Measurements from ENCODE around the gene C17orf114.

The C17orf114 gene

DNA sequence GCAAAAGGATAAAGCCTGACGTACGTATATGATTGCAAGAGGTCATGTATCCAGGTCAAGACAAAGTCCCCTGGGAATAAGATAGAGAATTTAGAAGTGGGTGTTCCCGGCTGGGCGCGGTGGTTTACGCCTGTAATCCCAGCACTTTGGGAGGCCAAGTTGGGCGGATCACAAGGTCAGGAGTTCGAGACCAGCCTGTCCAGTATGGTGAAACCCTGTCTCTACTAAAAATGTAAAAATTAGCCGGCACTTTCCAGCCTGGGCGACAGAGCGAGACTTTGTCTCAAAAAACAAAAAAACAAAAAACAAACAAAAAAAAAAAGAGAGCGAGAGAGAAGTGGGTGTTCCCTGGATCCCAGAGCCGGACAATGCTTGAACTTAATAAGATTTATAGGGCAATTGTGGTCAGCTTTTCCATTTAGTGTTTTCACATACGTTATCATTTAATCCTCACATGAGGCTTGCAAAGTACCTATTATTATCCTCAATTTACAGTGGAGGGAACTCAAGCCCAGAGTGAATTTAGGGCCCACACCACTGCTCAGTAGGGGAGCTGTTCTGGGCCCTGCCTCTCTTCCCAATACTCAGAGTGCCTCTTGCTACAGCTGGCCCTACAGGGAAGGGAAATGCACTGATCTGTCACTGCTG is 13.8 kb downstream of the C17orf114 start:
- no peak for DNase-seq (ENCODE audit: low spot score)
- FAIRE-seq: no peak

DNA sequence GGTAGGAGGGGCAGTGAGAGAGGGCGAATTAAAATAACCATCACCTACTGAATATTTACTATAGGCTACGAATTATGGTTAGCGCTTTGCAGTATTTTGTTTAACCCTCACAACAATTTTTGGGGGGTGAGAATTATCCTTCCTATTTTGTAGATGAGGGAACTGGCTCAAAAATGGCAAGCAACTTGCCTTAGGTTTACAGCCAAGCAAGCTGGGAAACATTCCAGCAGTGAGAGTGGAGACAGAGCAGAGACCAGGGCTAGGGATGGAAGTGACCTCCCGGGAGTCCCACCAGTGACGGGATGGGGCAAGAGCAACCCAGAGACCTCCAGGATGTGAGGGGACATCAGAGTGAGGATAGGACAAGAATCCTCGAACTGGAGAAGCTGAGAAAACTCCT is 15.6 kb downstream of the C17orf114 start:
- FAIRE-seq (no peak), DNase-seq (ENCODE audit: low spot score) (no peak)

DNA sequence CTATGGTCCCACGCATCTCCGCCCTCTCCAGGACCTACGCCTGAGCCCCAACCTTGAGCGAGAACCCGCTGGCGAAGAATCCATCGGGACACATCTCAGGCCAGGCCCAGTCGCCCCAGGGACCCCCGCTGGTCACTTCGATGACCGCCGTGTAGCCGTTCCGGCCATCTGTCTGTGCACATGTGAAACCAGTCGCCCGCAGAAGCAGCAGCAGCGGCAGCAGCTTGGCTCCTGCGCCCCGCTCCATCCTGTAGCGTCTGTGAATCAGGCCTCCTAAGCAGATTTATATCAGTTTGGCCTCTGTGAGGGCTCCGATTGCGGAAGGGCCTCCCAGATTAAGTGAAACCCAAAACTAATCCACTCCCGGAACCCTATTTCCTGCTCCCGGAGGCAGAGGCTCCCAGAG is 16.0 kb downstream of the C17orf114 start, which contains the start of gene VMO1:
Gene VMO1, minus strand, starts transcription at position 259 of the 406 bp plus-strand sequence. Its CDS starts 12 bp downstream, at position 247.
- FAIRE-seq: no peak
- DNase-seq (ENCODE audit: low spot score): no peak

DNA sequence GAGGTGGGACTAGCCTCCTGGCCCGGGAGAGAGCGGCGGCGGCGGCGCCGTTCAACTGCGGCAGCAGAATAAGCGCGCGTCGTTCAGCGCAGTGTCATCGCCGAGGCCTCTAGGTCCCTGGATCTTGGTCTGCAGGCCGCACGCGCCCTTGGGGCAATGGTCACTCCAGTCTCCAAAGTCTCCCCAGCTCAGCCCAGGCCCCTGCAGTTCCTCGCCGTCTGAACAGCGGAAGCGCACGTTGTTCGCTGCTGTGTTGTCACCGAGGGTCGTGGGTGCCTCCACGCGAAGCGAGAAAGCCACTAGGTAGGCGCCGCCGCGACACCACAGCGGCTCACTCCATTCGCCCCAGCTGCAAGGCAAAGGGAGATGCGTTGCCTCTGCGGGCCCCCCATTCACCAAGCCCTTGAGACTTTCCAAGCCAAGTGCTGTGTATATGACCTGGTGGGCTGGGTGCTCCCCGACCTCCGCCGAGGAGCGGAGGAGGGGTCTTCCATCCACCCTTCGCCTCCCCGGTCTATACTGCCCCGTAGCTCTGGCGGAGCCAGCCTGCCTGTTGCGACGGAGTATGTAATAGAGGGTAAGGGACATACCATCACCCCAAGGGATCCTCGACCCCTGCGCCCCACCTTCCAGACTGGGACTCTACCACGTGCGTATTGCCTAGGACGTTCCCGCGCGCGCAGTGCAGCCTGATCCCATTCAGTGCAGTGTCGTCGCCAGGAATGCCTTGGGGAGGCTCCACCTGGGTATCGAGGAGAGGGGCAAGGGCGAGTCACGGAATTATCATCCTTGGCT is 16.6 kb downstream of the C17orf114 start:
- FAIRE-seq: no peak
- no peak for DNase-seq (ENCODE audit: low spot score)

DNA sequence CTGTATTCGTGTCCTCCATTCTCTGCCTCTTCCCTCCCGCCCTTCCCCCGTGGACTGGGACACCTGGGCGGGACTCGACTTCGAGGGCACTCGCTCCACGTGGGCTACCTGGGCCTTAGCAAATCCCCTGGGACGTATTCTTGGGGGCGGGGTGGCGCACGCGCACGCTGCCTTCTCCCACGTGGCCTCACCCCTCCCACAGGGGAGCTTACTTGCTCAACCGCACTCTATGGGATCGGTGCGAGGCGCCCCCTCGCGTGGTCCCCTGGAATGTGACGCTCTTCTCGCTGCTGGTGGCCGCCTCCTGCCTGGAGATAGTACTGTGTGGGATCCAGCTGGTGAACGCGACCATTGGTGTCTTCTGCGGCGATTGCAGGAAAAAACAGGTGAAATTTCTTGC is 19.5 kb downstream of the C17orf114 start:
- no peak for DNase-seq (ENCODE audit: low spot score)
- no peak for FAIRE-seq

DNA sequence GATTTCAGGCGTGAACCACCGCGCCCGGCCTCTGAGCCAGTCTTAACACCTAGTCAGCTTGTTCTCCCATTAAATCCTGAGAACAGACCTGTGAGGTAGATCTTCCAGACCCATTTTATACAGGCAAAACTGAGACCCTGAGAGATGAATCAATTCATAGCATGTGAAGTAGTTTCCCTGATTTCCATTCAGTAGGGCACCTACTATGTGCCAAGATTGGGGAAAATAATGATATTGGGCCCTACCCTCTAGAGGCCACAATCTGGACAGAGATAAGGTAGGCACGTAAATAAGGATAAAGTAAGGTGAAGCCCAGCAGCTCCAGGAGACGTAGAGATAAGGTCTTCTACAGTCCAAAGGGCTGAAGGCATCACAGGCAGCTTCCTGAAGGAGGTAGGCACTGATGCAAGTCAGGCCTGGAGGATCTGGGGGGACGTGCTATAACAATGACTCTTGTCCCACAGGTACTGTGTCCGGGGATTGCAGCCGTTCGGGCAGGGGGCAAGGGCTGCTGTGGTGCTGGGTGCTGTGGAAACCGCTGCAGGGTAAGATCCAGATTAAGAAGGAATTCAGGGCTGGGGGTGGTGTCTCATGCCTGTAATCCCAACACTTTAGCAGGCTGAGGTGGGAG is 21.7 kb downstream of the C17orf114 start:
- no peak for DNase-seq (ENCODE audit: low spot score)
- FAIRE-seq: no peak

DNA sequence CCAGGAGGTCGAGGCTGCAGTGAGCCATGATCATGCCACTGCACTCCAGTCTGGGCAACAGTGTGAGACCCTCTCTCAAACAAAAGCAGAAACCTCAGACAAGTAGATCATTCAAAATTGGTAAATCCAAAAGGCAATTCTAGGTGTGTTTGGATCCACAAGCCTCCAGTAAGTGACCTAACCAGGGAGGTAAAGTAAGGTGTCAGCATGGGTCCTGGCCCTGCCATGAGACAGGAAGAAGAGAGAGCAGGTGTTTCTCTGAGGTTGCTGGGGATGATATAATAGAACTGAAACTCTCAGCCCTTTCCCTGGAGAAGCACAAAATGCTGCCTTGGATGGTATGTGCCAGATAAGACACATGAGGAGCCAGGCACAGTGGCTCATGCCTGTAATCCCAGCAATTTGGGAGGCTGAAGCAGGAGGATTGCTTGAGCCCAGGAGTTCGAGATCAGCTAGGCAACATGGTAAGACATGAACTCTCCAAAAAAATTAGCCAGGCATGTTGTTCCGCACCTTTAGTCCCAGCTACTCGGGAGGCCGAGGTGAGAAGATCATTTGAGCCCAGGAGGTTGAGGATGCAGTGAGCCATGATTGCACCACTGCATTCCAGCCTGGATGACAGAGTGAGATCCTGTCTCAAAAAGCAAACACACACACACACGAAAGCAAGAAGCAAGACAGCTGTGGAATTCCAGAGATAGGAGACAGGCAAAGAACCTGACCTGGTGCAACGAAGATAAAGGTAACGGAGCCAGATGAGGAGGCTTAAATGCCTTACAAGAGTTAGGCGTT is 24.0 kb downstream of the C17orf114 start:
- FAIRE-seq (no peak), DNase-seq (ENCODE audit: low spot score) (no peak)

DNA sequence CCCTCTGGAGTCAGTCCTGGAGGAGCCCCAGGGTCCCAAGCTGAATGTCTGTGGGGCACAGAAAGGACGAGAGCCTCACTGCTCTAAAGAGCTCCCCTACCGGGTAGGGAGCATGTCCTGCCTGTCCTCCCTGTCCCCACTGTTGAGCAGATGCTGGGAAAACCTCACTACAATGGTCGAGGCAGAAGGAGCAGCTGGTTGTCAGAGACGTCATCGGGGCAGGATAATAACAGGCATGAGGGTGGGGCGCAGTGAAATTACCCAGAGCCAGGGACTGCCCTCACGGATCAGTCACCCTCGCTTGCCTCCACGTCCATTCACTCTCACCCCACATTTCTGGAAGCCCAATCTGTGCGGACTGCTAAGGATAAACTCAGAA is 29.9 kb downstream of the C17orf114 start:
- DNase-seq (ENCODE audit: low spot score): no peak
- FAIRE-seq: no peak

DNA sequence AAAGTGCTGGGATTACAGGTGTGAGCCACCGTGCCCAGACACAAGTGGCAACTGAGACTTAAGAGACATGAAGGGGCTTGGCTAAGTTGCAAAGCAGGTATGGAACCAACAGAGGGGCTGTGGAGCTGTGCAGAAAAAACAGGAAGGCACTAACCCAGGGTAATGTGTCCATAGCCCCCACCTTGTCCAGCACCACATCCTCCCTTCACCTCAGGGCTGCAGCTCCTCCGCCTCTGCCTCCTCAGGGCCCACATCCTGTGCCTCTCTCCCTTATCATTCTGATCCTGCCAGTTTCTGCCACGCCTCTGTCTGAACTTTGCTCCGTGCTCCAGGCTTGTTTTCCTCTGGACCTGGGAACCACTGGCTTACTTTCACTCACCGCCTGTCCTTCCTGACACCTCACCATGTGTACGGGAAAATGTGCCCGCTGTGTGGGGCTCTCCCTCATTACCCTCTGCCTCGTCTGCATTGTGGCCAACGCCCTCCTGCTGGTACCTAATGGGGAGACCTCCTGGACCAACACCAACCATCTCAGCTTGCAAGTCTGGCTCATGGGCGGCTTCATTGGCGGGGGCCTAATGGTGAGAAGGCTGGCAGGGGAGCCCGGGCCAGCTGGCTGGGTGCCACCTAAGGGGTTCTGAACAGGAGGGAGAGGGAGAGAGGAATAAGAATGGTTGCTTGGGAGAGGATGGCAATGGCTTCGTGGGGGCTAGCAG is 30.5 kb downstream of the C17orf114 start, which contains the start of gene TM4SF5:
Gene TM4SF5, plus strand, starts transcription at position 368 of the 716 bp plus-strand sequence. Its CDS starts 37 bp downstream, at position 405.
- peak; percentile 11 for DNase-seq (ENCODE audit: low spot score)
- FAIRE-seq: no peak

DNA sequence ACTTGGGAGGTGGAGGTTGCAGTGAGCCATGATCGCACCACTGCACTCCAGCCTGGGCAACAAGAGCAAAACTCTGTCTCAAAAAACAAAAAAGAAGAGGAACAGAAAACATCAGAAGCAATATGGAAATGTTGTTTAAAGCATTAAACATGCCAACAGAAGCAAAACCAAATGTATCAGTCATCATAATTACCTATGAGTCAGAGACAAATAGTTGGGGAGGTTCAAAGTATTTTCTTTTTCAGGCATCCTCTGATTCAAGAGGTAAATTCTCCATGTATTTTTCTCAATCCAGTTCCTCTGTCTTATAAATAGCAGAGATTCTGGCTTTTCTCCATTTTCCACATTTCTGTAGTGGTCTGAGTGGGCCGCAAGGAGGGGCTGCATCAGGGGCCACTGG is 32.5 kb downstream of the C17orf114 start:
- FAIRE-seq (no peak), DNase-seq (ENCODE audit: low spot score) (no peak)

DNA sequence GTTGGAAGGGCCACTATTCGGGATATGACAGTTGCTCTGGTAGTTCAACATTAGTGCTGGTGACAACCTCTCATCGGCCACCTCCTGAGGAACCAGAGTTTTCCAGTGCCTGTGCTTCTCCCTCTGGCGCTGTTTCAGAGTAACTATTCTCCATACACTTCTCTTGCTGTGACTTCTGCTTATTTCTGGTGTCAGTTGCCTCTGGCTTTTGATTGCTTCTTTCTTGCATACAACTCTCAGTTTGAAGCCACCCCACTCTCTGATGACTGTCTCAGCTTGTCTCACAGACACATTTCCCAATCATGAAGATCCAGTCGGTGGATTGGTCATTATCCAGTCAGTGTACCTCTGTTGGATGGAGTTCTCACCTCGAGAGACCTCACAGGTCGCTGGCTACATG is 33.8 kb downstream of the C17orf114 start:
- DNase-seq (ENCODE audit: low spot score) (no peak), FAIRE-seq (no peak)

DNA sequence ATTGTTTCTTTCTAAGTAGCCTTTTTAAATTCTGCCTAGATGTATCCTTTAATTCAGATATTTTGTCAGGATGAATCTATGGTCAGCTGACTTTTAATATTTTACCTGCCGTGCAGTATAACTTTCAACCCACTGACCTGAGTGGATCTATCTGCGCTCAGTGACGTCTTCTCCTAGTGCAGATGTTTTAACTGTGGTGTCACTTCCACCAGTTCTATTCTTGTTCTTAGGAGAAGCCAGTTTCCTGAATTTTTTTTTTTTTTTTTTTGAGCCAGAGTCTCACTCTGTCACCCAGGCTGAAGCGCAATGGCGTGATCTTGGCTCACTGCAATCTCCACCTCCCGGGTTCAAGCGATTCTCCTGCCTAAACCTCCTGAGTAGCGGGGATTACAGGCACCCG is 35.4 kb downstream of the C17orf114 start:
- no peak for FAIRE-seq
- no peak for DNase-seq (ENCODE audit: low spot score)

DNA sequence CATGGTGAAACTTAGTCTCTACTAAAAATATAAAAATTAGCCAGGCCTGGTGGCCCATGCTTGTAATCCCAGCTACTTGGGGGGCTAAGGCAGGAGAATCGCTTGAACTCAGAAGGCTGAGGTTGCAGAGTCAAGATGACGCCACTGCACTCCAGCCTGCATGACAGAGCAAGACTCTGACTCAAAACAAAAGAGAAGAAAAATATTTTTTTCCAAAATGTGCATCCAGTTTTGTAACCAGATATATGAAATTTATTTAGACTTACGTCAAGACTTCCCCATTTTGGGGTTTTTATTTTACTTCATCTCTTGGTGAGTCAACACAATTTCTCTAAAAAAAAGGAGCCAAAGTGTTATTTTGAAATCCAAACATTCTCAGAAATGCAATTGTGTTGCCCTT is 35.9 kb downstream of the C17orf114 start:
- DNase-seq (ENCODE audit: low spot score): no peak
- FAIRE-seq: no peak

DNA sequence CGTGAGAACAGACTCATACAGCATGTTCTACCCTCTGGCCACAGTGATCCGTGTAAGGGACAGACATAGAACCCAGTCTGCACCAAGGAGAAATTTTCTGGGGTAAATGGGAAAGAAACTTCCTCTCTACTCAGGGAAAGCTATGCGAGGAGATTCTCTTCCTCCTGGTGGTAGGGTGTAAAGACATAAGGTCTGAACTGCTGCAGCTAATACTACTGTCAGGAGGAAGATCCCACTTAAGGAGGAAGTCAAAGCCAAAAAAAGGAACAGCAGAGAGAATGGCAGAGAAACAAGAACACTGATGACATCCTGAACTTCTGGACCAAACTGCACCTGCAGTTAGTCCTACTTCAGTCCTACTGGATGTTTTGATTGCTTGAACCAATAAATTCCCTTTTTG is 37.5 kb downstream of the C17orf114 start:
- no peak for DNase-seq (ENCODE audit: low spot score)
- FAIRE-seq: no peak

DNA sequence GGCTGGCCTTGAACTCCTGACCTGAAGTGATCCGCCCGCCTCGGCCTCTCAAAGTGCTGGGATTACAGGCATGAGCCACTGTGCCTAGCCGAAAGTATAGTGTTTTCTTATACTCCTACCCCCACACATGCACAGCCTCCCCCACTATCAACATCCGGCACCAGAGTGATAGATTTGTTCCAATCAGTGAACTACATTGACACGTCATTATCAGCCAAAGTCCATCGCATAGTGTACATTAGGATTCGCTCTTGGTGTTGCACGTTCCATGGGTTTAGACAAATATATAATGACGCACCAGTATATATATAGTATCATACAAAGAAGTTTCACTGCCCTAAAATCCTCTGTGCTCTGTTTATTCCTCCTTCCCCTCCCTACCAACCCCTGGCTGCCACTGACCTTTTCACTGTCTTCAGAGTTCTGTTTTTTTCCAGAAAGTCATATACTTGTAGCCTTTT is 42.3 kb downstream of the C17orf114 start:
- DNase-seq (ENCODE audit: low spot score): no peak
- FAIRE-seq: no peak

DNA sequence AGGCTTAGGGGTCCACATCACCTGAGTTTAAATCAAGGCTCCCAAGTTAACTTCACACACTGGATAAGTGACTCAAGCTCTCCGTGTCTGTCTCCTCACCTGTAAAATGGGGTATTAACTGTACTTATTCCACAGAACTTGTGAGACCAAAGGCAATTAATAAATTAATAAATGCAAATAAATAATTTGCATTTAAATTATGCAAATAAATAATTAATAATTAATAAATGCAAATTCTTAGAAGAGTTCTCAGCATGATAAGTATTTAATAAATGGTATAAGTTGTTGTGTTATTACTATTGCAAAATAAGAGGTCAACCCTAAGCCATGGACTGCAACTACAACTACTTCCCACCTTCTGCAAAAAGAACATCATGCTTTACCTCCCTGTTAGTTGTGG is 48.7 kb downstream of the C17orf114 start:
- FAIRE-seq (no peak), DNase-seq (ENCODE audit: low spot score) (no peak)

DNA sequence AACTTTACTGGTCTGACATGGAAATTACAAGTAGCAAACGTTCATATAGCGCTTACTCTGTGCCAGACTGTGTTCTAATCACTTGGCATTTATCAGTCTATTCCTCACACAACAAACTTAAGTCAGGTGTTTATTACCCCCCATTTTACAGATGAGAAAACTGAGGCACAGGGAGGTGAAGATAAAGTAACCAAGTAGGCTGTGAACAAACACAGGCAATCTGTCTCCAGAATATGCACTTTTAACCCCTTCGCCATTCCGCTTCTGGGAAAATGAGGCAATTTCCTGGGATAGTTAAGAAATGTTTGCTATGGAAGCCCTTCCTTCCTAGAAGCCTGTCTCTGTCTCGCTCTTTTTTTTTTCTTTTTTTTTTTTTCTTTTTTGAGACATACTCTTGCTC is 50.2 kb downstream of the C17orf114 start:
- FAIRE-seq (no peak), DNase-seq (ENCODE audit: low spot score) (no peak)

All from RCC 7860 (cell line).